ENCODE measurements around the gene GDPD4.

GDPD4 gene

GRCh38 chr11:77189588-77190210 is 111.8 kb downstream of the GDPD4 start:
- no peak for FAIRE-seq

- FAIRE-seq = no peak
These were observed 112.6 kb downstream of the GDPD4 start for GRCh38 chr11:77188633-77189491.

- FAIRE-seq = no peak
These were observed 113.5 kb downstream of the GDPD4 start for GRCh38 chr11:77187776-77188632.

GRCh38 chr11:77187111-77187750 is 114.3 kb downstream of the GDPD4 start:
- FAIRE-seq = no peak

- no peak for FAIRE-seq
These were observed 115.2 kb downstream of the GDPD4 start for GRCh38 chr11:77186302-77186701.

- no peak for FAIRE-seq
These were observed 117.2 kb downstream of the GDPD4 start for GRCh38 chr11:77184136-77184860.

- FAIRE-seq = no peak
These were observed 118.0 kb downstream of the GDPD4 start for GRCh38 chr11:77183431-77183984.

GRCh38 chr11:77182542-77183430 is 118.7 kb downstream of the GDPD4 start:
- no peak for FAIRE-seq

GRCh38 chr11:77181799-77182541 is 119.5 kb downstream of the GDPD4 start:
- FAIRE-seq = no peak

- FAIRE-seq = no peak
These were observed 120.3 kb downstream of the GDPD4 start for GRCh38 chr11:77181226-77181625.

- FAIRE-seq = no peak
These were observed 121.1 kb downstream of the GDPD4 start for GRCh38 chr11:77180346-77180745.

GRCh38 chr11:77179681-77180080 is 121.8 kb downstream of the GDPD4 start:
- FAIRE-seq = no peak

- no peak for FAIRE-seq
These were observed 122.4 kb downstream of the GDPD4 start for GRCh38 chr11:77179048-77179447.

GRCh38 chr11:77178150-77178549 is 123.3 kb downstream of the GDPD4 start:
- no peak for FAIRE-seq

GRCh38 chr11:77176996-77177395 is 124.5 kb downstream of the GDPD4 start:
- no peak for FAIRE-seq

- FAIRE-seq = no peak
These were observed 125.5 kb downstream of the GDPD4 start for GRCh38 chr11:77175869-77176539.

- no peak for FAIRE-seq
These were observed 126.3 kb downstream of the GDPD4 start for GRCh38 chr11:77175021-77175842.

- no peak for FAIRE-seq
These were observed 126.9 kb downstream of the GDPD4 start for GRCh38 chr11:77174559-77174958.

GRCh38 chr11:77173494-77173893 is 128.0 kb downstream of the GDPD4 start:
- no peak for FAIRE-seq
